Adrenal gland (tissue), 5 donors: Measurements from ENCODE around the gene EXD3.

Experiments used
- POLR2A ChIP-seq, 2 donors: fragments of 450-650 bp; IDR thresholded peaks; one replicate each; pipeline ENCODE4 v1.6.1; 2017; ENCODE audit warnings: antibody characterized with exemption in 2 of 2, mild to moderate bottlenecking in 2 of 2, moderate library complexity in 1 of 2
- TF ChIP-seq, protein P1 (sequence below), 6 experiments: fragments of 450-650 bp in 4 of 6; fragments of 200-600 bp in 2 of 6; sonication (generic) in 1 of 6; IDR thresholded peaks; 1 replicate in 5 of 6; 2 replicates in 1 of 6; pipeline versions ENCODE4 v1.5.1 to v1.8.0; 2016 to 2021; ENCODE audit warnings: antibody characterized with exemption in 6 of 6, mild to moderate bottlenecking in 2 of 6, moderate library complexity in 1 of 6
- donor health status: DM: no; HTN: no; CAD: no.

DNA sequence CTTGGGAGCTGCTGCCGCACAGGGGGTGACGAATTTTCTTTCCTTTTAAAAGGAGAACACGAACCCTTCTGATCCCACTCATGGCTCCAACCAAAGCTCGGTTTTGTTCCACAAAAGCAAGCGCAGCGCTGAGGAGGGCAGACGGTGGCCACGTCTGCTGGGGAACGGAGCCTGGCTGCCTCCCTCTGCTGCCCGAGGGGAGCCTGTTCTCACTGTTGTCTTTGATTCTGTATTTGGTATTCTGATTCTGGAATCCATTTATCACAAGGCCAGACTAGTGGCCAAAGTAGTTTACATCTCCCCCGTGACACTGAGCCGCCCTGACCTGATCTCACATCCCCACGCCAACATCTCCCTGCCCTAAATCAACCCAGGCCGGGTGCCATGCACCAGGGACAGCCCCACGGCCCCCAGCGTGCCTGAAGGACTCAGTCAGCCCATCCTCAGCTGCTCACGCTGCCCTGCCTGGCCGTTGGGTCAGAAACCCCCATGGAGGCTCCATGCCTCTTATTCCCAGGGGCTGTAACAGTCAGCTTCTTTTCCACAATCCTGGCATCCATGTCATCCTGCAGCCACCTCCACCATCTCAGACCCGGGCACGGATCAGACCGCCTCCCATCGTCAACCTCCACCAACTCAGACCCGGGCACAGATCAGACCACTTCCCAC, 42.9 kb upstream of the EXD3 start:
- TF ChIP-seq, protein P1, sequence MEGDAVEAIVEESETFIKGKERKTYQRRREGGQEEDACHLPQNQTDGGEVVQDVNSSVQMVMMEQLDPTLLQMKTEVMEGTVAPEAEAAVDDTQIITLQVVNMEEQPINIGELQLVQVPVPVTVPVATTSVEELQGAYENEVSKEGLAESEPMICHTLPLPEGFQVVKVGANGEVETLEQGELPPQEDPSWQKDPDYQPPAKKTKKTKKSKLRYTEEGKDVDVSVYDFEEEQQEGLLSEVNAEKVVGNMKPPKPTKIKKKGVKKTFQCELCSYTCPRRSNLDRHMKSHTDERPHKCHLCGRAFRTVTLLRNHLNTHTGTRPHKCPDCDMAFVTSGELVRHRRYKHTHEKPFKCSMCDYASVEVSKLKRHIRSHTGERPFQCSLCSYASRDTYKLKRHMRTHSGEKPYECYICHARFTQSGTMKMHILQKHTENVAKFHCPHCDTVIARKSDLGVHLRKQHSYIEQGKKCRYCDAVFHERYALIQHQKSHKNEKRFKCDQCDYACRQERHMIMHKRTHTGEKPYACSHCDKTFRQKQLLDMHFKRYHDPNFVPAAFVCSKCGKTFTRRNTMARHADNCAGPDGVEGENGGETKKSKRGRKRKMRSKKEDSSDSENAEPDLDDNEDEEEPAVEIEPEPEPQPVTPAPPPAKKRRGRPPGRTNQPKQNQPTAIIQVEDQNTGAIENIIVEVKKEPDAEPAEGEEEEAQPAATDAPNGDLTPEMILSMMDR (IDR thresholded peaks at IDR 0.05), result no peak
- TF ChIP-seq POLR2A (IDR thresholded peaks at IDR 0.05), result peak in 1 of 2 donors; percentile 47
